Measurements from ENCODE around the gene YPEL1.
A peak's percentile ranks its signal among the peaks of the same experiment; 100 is the strongest.

YPEL1 gene

DNA sequence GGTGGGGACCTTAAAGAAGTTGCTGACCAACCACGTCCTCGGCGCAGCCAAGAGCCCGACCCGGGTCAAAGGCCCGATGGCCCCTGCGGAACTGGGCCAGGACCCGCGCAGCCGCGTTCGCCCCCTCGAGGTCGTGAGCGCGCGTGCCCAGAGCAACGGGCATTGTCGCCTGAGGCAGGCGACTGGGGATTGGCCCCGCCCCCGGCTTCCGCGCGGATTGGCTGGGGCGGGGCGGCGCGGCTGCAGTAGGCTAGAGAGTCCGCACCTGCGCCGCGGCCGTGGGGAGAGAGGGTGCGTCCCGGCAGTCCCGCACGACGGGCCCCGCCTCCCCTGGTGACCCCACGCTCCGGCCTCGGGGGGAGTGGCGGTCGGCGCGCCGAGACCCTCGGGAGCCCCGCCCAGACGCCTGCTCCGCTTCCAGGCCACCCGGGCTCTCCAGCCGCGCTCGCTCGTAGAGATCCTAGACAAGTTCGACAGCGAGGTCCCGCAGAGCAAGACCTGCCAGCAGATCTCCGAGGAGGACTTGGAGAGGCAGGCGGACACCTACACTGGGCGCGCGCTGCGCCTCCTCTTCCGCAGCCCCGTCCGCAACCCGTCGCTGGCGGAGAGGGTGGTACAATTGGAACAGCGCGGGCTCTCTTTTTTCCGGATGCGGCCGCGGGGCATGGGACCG is 78.1 kb downstream of the YPEL1 start:
- DNase-seq, result peak; percentile 88

GRCh38 chr22:21657020-21657359 is 78.6 kb downstream of the YPEL1 start:
- no peak for DNase-seq

GRCh38 chr22:21652547-21653545 is 82.7 kb downstream of the YPEL1 start:
- DNase-seq, result no peak

- DNase-seq, result peak; percentile 86
Measured at GRCh38 chr22:21652010-21652546, 83.5 kb downstream of the YPEL1 start.

GRCh38 chr22:21651521-21652009 is 84.0 kb downstream of the YPEL1 start:
- peak; percentile 82 for DNase-seq

GRCh38 chr22:21650823-21651520 is 84.6 kb downstream of the YPEL1 start:
- no peak for DNase-seq

GRCh38 chr22:21650280-21650679 is 85.3 kb downstream of the YPEL1 start:
- no peak for DNase-seq
